ENCODE results near the gene EPC2.

GRCh38 chr2:148824190-148824589 lies 179.6 kb downstream of the EPC2 start:
- no peak for TF ChIP-seq SIN3A (IDR thresholded peaks at IDR 0.05; ENCODE audit: borderline replicate concordance, low read depth, low read length)
- no peak for TF ChIP-seq POLR2AphosphoS5 (IDR thresholded peaks at IDR 0.05; ENCODE audit: low read depth, low read length)
